GM10847 (cell line): ENCODE measurements around the gene ZBTB17.

Experiments
- POLR2A ChIP-seq: IDR thresholded peaks from 2 replicates; pipeline ENCODE4 v1.6.1; 2011; ENCODE audit not compliant: insufficient read length; ENCODE audit errors: extremely low read depth

Gene ZBTB17

GRCh38 chr1:15941899-15942660 is 33.8 kb downstream of the ZBTB17 start:
- TF ChIP-seq POLR2A, result no peak

DNA sequence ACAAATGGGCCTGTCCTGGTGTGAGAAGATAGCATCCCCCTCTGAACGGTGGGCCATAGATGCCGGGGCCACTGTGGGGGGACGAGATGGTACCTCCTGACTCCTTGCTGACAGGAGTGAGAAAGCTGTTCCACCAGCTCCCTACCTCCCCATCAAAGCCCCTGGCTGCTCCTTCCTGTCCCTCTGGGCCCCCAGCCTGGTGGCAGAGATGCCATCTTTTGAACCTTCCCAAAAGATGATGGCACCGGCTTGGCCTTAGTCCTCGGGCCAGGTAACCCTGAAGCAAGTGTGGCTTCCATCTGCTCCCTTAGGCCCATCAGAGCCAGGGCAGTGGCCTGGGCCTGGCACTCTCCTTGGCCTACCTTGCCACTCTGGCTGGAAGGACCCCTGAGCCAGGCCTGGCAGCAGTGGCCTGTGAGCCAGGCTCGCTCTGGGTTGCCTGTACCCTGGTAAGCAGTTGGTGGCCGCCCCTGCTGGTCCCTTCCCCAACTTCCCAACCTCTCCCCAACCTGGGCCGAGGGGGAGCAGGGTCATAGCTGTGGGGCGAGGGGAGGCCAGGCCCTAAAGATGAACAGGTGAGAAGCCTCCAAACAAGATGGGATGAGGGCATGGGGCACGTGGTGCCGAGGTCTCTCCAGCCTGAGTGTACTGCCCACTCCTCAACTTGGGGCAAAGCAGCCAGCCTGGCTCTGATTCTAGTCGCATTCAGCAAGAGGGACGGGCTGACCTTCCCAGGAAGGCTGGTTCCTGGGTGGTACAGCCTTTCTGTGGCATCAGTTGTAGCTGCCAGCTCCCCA is 34.7 kb downstream of the ZBTB17 start:
- no peak for TF ChIP-seq POLR2A

- no peak for TF ChIP-seq POLR2A
Observed at GRCh38 chr1:15940110-15941043, 35.5 kb downstream of the ZBTB17 start.

GRCh38 chr1:15939181-15940109 is 36.5 kb downstream of the ZBTB17 start:
- no peak for TF ChIP-seq POLR2A

DNA sequence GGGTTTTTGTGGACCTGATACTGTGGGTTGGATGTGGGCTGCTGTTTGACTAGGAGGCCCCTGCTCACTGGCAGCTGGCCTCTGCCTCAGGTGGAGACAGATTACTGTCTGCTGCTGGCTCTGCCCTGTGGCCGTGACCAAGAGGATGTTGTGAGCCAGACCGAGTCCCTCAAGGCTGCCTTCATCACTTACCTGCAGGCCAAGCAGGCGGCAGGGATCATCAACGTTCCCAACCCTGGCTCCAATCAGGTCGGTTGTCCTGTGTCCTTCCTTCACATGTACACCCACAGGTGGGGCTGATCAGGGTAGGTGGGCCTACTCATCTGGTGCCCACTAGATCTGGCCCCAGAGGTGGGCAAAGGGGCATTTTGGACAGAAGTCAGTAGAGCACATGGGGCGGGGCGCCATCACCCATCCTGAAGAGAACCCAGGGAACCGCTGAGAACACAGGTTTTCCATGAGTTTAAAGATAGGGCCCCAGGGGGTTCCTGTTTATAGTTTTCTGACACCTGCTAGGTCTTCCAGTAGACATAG is 37.2 kb downstream of the ZBTB17 start:
- TF ChIP-seq POLR2A, result no peak

DNA sequence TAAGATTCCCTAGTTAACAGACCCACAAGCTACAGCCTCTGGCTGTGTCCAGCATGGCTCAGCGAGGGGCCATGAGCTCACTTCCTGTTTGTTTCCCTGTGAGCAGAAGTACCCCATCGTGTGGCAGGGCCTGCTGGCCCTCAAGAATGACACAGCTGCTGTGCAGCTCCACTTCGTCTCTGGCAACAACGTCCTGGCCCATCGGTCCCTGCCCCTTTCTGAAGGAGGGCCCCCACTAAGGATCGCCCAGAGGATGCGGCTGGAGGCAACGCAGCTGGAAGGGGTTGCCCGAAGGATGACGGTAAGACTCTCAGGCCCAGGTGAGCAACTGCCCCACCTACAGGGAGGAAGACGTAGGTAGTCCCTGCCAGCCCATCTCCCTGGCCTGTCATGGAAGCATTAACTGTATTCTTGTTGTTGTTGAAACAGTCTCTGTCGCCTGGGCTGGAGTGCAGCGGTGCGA is 38.2 kb downstream of the ZBTB17 start:
- no peak for TF ChIP-seq POLR2A

GRCh38 chr1:15937146-15937545 is 38.8 kb downstream of the ZBTB17 start:
- no peak for TF ChIP-seq POLR2A

DNA sequence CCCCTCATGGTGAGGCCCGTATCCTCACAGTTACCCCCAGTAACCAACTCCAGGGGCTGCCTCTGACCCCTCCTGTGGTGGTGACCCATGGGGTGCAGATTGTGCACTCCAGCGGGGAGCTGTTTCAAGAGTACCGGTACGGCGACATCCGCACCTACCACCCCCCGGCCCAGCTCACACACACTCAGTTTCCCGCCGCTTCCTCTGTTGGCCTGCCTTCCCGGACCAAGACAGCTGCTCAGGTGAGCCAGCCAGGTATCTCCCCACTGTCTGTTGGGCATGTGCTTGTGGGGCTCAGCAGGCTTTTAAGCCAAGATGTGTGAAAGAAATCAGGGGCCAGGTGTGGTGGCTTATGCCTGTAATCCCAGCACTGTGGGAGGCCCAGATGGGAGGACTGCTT is 39.9 kb downstream of the ZBTB17 start:
- no peak for TF ChIP-seq POLR2A

DNA sequence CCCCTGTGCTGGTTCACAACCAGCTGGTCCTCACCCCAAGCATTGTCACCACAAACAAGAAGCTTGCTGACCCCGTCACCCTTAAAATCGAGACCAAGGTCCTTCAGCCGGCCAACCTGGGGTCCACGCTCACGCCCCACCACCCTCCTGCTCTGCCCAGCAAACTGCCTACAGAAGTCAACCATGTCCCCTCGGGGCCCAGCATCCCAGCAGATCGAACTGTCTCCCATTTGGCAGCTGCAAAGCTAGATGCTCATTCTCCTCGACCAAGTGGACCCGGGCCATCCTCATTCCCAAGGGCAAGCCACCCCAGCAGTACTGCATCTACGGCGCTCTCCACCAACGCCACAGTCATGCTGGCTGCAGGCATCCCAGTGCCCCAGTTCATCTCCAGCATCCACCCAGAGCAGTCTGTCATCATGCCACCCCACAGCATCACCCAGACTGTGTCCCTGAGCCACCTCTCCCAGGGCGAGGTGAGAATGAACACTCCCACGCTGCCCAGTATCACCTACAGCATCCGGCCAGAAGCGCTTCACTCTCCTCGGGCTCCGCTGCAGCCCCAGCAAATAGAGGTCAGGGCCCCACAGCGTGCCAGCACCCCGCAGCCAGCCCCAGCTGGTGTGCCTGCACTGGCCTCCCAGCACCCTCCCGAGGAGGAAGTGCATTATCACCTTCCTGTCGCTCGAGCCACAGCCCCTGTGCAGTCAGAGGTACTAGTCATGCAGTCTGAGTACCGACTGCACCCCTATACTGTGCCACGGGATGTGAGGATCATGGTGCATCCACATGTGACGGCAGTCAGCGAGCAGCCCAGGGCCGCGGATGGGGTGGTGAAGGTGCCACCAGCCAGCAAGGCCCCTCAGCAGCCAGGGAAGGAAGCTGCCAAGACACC is 40.6 kb downstream of the ZBTB17 start:
- no peak for TF ChIP-seq POLR2A

DNA sequence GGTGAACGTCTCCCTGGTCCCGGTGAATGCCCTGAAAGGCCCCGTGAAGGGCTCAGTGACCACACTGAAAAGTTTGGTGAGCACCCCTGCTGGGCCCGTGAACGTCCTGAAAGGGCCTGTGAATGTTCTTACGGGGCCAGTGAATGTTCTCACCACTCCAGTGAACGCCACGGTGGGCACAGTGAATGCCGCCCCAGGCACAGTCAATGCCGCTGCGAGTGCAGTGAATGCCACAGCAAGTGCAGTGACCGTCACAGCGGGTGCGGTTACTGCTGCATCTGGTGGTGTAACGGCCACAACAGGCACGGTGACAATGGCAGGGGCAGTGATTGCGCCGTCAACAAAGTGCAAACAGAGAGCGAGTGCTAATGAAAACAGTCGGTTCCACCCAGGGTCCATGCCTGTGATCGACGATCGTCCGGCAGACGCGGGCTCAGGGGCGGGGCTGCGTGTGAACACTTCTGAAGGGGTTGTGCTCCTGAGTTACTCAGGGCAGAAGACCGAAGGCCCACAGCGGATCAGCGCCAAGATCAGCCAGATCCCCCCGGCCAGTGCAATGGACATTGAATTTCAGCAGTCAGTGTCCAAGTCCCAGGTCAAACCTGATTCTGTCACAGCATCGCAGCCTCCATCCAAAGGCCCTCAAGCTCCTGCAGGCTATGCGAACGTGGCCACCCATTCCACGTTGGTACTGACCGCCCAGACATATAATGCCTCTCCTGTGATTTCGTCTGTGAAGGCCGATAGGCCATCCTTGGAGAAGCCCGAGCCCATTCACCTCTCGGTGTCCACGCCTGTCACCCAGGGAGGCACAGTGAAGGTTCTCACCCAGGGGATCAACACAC is 41.5 kb downstream of the ZBTB17 start:
- no peak for TF ChIP-seq POLR2A

- TF ChIP-seq POLR2A, result no peak
Observed at GRCh38 chr1:15933684-15934083, 42.2 kb downstream of the ZBTB17 start.

DNA sequence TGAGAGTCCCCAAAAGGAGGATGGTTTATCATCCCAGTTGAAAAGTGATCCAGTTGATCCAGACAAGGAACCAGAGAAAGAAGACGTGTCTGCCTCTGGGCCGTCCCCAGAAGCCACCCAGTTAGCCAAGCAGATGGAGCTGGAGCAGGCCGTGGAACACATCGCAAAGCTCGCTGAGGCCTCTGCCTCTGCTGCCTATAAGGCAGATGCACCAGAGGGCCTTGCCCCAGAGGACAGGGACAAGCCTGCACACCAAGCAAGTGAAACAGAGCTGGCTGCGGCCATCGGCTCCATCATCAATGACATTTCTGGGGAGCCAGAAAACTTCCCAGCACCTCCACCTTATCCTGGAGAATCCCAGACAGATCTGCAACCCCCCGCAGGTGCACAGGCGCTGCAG is 43.3 kb downstream of the ZBTB17 start:
- no peak for TF ChIP-seq POLR2A
